ENCODE measurements around the gene KCNT1.

Gene KCNT1

GRCh38 chr9:135840107-135840506 is 138.1 kb downstream of the KCNT1 start:
- no peak for TF ChIP-seq CTCF (IDR thresholded peaks at IDR 0.05; ENCODE audit: low read length, missing control alignments)
- no peak overlapping the region for H3K4me3 ChIP-seq (replicated peaks; ENCODE audit: low read depth, low read length)
- no peak for DNase-seq (ENCODE audit: low read depth)

- H3K4me3 ChIP-seq (replicated peaks; ENCODE audit: low read depth, low read length) = no peak overlapping the region
- no peak for DNase-seq (ENCODE audit: low read depth)
- no peak for TF ChIP-seq CTCF (IDR thresholded peaks at IDR 0.05; ENCODE audit: low read length, missing control alignments)
Measured at GRCh38 chr9:135840539-135840938, 138.6 kb downstream of the KCNT1 start.
